ENCODE measurements around the gene DYNC2LI1. TPM values are rescaled to one million over a fixed set of nuclear protein-coding genes. Genes with fewer than 3 reads are reported as not detected.

Gene DYNC2LI1
- total RNA-seq, 4 donors from 2014 or later: 18.5 to 32.2 (median 26.1) TPM

GRCh38 chr2:43824512-43824911 lies 50.7 kb downstream of the DYNC2LI1 start:
- H3K36me3 ChIP-seq: no peaks in the 10 kb centered on the region
- H3K27me3 ChIP-seq: peaks cover 11% of the 10 kb centered on the region
- H3K4me1 ChIP-seq: no peaks in the 10 kb centered on the region
- TF ChIP-seq CTCF (IDR thresholded peaks at IDR 0.05): no peak
- no peak for TF ChIP-seq POLR2AphosphoS5 (IDR thresholded peaks at IDR 0.05)
- TF ChIP-seq EP300 (IDR thresholded peaks at IDR 0.05): no peak
- TF ChIP-seq POLR2A (IDR thresholded peaks at IDR 0.05): no peak
- 95% methylated on average over 2 of the region's 2 CpGs; no CpG with 5 or more reads in 1 of the 2 donors for WGBS, 2 donors (ENCODE audit: low coverage in 1 of 2)
- no peak overlapping the region for H3K27ac ChIP-seq
- H3K9me3 ChIP-seq: no peaks in the 10 kb centered on the region
- no peak overlapping the region for H3K4me3 ChIP-seq
- no peak for ATAC-seq

- H3K27ac ChIP-seq: no peak overlapping the region
- no peak overlapping the region for H3K4me3 ChIP-seq
- H3K9me3 ChIP-seq: no peaks in the 10 kb centered on the region
- no peak for ATAC-seq
- 80 to 90% methylated on average over 11 to 12 of the region's 12 CpGs for WGBS, 2 donors (ENCODE audit: low coverage in 1 of 2)
- TF ChIP-seq CTCF (IDR thresholded peaks at IDR 0.05): no peak
- no peak for TF ChIP-seq EP300 (IDR thresholded peaks at IDR 0.05)
- TF ChIP-seq POLR2A (IDR thresholded peaks at IDR 0.05): no peak
- TF ChIP-seq POLR2AphosphoS5 (IDR thresholded peaks at IDR 0.05): no peak
- H3K4me1 ChIP-seq: no peaks in the 10 kb centered on the region
- peaks cover 16% of the 10 kb centered on the region for H3K27me3 ChIP-seq
- H3K36me3 ChIP-seq: no peaks in the 10 kb centered on the region
Observed at GRCh38 chr2:43824951-43825493, 51.2 kb downstream of the DYNC2LI1 start.

- Histone ChIP-seq H3K36me3 (no peaks in the 10 kb centered on the region), H3K9me3 (no peaks in the 10 kb centered on the region), H3K4me1 (no peaks in the 10 kb centered on the region), H3K27me3 (peaks cover 24% of the 10 kb centered on the region), H3K4me3 (no peak overlapping the region), H3K27ac (no peak overlapping the region)
- no peak for ATAC-seq
- TF ChIP-seq EP300 (IDR thresholded peaks at IDR 0.05) (no peak), POLR2AphosphoS5 (IDR thresholded peaks at IDR 0.05) (no peak), CTCF (IDR thresholded peaks at IDR 0.05) (no peak), POLR2A (IDR thresholded peaks at IDR 0.05) (no peak)
- 55 to 72% methylated on average over 3 of the region's 3 CpGs for WGBS, 2 donors (ENCODE audit: low coverage in 1 of 2)
Observed at GRCh38 chr2:43825841-43826240, 52.0 kb downstream of the DYNC2LI1 start.

- ATAC-seq: no peak
- 90 to 95% methylated on average over 9 of the region's 17 CpGs for WGBS, 2 donors (ENCODE audit: low coverage in 1 of 2)
- H3K4me1 ChIP-seq: peaks cover 0 to 3% (median 0%) of the 10 kb centered on the region in 3 donors
- no peak overlapping the region for H3K4me3 ChIP-seq
- TF ChIP-seq EP300 (IDR thresholded peaks at IDR 0.05) (no peak), POLR2AphosphoS5 (IDR thresholded peaks at IDR 0.05) (no peak), POLR2A (IDR thresholded peaks at IDR 0.05) (no peak)
- no peaks in the 10 kb centered on the region for H3K36me3 ChIP-seq
- no peaks in the 10 kb centered on the region for H3K9me3 ChIP-seq
- H3K27me3 ChIP-seq: peaks cover 31% of the 10 kb centered on the region
- no peak overlapping the region for H3K27ac ChIP-seq
Observed at GRCh38 chr2:43826305-43827250, 52.7 kb downstream of the DYNC2LI1 start.

- Histone ChIP-seq H3K27me3 (peaks cover 39% of the 10 kb centered on the region), H3K9me3 (no peaks in the 10 kb centered on the region), H3K27ac (no peak overlapping the region), H3K4me1 (peaks cover 0 to 9% (median 0%) of the 10 kb centered on the region in 3 donors), H3K4me3 (peak overlapping the region in 1 of 2 donors; percentile 24), H3K36me3 (no peaks in the 10 kb centered on the region)
- no peak for ATAC-seq
- WGBS, 2 donors (ENCODE audit: low coverage in 1 of 2): 25 to 41% methylated on average over 10 to 14 of the region's 54 CpGs
- TF ChIP-seq EP300 (IDR thresholded peaks at IDR 0.05) (no peak), POLR2AphosphoS5 (IDR thresholded peaks at IDR 0.05) (no peak), CTCF (IDR thresholded peaks at IDR 0.05) (no peak), POLR2A (IDR thresholded peaks at IDR 0.05) (no peak)
Observed at GRCh38 chr2:43831543-43832294, 57.9 kb downstream of the DYNC2LI1 start.
